Muscle layer of duodenum (tissue), 2 donors: Measurements from ENCODE around the gene ATP2C1.

Experiments
- H3K27ac ChIP-seq: one replicate; pipeline ENCODE4 v1.7.0; 2013; ENCODE audit warnings: mild to moderate bottlenecking, low read length
- H3K27me3 ChIP-seq: one replicate; pipeline ENCODE4 v1.7.0; 2013; ENCODE audit warnings: low read depth, mild to moderate bottlenecking, control low read depth, low read length
- H3K36me3 ChIP-seq, 2 donors: one replicate each; pipeline ENCODE4 v1.7.0; 2013; ENCODE audit warnings: low read length in 2 of 2, control low read depth in 1 of 2, mild to moderate bottlenecking in 1 of 2; ENCODE audit not compliant: insufficient read depth in 2 of 2, control insufficient read depth in 1 of 2
- H3K4me1 ChIP-seq, 2 donors: one replicate each; pipeline ENCODE4 v1.7.0; 2013; ENCODE audit warnings: low read length in 2 of 2, mild to moderate bottlenecking in 2 of 2, control low read depth in 1 of 2, moderate library complexity in 1 of 2; ENCODE audit not compliant: insufficient read depth in 2 of 2, control insufficient read depth in 1 of 2
- H3K4me3 ChIP-seq, 2 donors: one replicate each; pipeline ENCODE4 v1.7.0; 2013; ENCODE audit warnings: low read length in 2 of 2, low read depth in 1 of 2, mild to moderate bottlenecking in 1 of 2
- H3K9me3 ChIP-seq, 2 donors: one replicate each; pipeline ENCODE4 v1.7.0; 2013; ENCODE audit warnings: low read length in 2 of 2, control low read depth in 1 of 2, mild to moderate bottlenecking in 1 of 2; ENCODE audit not compliant: control insufficient read depth in 1 of 2
- donor health status: healthy.

ATP2C1 gene

GRCh38 chr3:130865489-130865888 lies 28.4 kb upstream of the ATP2C1 start:
- Histone ChIP-seq H3K27ac (no peak overlapping the region), H3K9me3 (no peaks in the 10 kb centered on the region), H3K36me3 (no peaks in the 10 kb centered on the region), H3K27me3 (no peaks in the 10 kb centered on the region), H3K4me1 (no peaks in the 10 kb centered on the region), H3K4me3 (no peak overlapping the region)

DNA sequence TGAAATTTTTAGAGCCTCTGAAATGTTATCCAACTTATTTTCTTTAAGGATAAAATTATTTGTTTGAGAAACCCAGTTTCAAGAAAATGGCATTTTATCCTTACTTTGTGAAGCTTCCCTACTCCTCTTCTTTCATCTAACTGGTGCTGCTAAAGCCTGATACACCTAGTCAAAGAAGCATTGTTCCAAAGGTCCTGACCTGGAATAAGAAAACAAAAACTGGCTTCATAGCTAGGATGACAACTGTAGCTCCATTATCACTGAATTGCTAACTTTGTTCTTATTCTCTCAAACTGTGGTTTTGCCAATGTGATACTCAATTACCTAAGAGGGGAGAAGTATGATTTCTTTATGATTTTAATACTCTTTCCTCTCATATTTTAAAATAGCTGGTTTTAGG lies 27.6 kb upstream of the ATP2C1 start:
- H3K4me3 ChIP-seq, result no peak overlapping the region
- H3K9me3 ChIP-seq, result no peaks in the 10 kb centered on the region
- H3K27me3 ChIP-seq, result no peaks in the 10 kb centered on the region
- H3K27ac ChIP-seq, result no peak overlapping the region
- no peaks in the 10 kb centered on the region for H3K4me1 ChIP-seq
- H3K36me3 ChIP-seq, result no peaks in the 10 kb centered on the region

- Histone ChIP-seq H3K36me3 (no peaks in the 10 kb centered on the region), H3K4me3 (no peak overlapping the region), H3K27me3 (no peaks in the 10 kb centered on the region), H3K4me1 (no peaks in the 10 kb centered on the region), H3K9me3 (no peaks in the 10 kb centered on the region), H3K27ac (no peak overlapping the region)
Measured at GRCh38 chr3:130870423-130870822, 23.5 kb upstream of the ATP2C1 start.

GRCh38 chr3:130876594-130876993 lies 17.3 kb upstream of the ATP2C1 start:
- Histone ChIP-seq H3K4me3 (no peak overlapping the region), H3K4me1 (no peaks in the 10 kb centered on the region), H3K9me3 (peaks cover 0 to 13% of the 10 kb centered on the region in 2 donors), H3K27ac (no peak overlapping the region), H3K27me3 (no peaks in the 10 kb centered on the region), H3K36me3 (no peaks in the 10 kb centered on the region)

DNA sequence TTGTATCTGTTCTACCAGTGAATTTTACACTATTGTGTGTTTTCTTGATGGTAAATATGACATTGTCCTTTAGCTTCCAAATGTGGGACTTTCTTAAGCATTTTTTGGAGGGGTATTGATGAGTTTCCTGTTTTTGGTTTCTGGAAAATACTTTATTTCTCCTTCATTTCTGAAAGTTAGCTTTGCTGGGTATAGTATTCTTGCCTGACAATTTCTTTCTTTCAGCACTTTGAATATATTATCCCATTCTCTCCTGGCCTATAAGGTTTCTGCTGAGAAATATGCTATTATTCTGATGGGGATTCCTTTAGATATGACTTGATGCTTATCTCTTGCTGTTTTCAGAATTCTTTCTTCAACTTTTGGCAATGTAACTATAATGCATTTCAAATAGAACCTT lies 15.4 kb upstream of the ATP2C1 start:
- H3K4me3 ChIP-seq, result no peak overlapping the region
- no peaks in the 10 kb centered on the region for H3K27me3 ChIP-seq
- no peak overlapping the region for H3K27ac ChIP-seq
- H3K36me3 ChIP-seq, result no peaks in the 10 kb centered on the region
- H3K4me1 ChIP-seq, result no peaks in the 10 kb centered on the region
- peaks cover 0 to 13% of the 10 kb centered on the region in 2 donors for H3K9me3 ChIP-seq

GRCh38 chr3:130889416-130889946 lies 4.4 kb upstream of the ATP2C1 start:
- H3K27ac ChIP-seq, result no peak overlapping the region
- no peaks in the 10 kb centered on the region for H3K36me3 ChIP-seq
- H3K4me3 ChIP-seq, result no peak overlapping the region
- H3K27me3 ChIP-seq, result no peaks in the 10 kb centered on the region
- H3K4me1 ChIP-seq, result no peaks in the 10 kb centered on the region
- no peaks in the 10 kb centered on the region for H3K9me3 ChIP-seq

- H3K4me1 ChIP-seq, result peaks cover 12 to 13% of the 10 kb centered on the region in 2 donors
- H3K27me3 ChIP-seq, result no peaks in the 10 kb centered on the region
- H3K9me3 ChIP-seq, result no peaks in the 10 kb centered on the region
- H3K27ac ChIP-seq, result peak overlapping the region; percentile 98
- H3K36me3 ChIP-seq, result no peaks in the 10 kb centered on the region
- peak overlapping the region; percentile 84 to 93 for H3K4me3 ChIP-seq
Measured at GRCh38 chr3:130892759-130893375, 1.0 kb upstream of the ATP2C1 start.

DNA sequence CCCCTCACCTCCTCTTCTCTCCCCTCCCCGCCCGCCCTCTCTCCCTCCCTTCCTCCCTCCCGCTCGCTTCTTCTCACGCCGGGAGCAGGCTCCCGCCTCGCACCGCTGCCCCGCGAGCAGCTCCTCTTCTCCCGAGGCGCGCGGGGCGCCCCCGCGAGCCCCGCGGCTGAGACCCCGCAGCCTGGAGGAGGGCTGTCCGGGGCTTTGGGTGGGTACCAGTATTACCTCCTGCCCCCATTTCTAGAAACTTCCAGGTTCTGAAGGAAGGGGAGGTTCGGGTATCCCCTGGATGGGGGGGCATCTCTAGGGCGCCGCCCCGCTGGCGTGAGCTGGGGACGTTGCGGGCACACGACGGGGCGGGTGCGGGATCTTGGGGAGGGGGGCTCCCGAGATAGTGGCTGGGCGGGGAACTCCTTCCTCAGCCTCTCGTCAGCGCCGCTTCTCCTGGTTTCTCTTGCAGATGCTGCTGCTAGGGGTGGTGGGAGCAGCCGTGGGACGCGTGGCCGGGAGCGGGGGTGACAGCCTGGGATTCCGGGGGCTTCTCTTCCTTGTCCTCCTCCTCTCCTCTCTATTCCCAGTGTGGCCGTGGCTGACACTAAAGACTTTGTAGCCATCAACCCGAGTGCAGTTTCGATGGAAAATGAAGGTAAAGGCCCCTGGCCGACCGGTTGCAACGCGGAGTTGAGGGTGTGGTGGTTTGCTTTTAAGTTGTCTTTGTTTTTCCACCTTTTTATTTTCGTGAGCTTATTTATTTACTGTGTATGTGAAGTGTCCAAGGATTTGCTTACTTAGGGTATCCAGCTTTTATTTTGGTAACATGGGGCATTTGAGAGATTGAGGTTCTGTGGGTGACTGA lies 474 bp downstream of the ATP2C1 start:
- Histone ChIP-seq H3K27me3 (no peaks in the 10 kb centered on the region), H3K27ac (peak overlapping the region; percentile 62), H3K36me3 (no peaks in the 10 kb centered on the region), H3K4me3 (peak overlapping the region; percentile 84 to 93), H3K9me3 (no peaks in the 10 kb centered on the region), H3K4me1 (peaks cover 12 to 13% of the 10 kb centered on the region in 2 donors)

- H3K27ac ChIP-seq, result peak overlapping the region; percentile 62
- H3K4me3 ChIP-seq, result peak overlapping the region; percentile 84 to 93
- no peaks in the 10 kb centered on the region for H3K9me3 ChIP-seq
- peaks cover 12 to 13% of the 10 kb centered on the region in 2 donors for H3K4me1 ChIP-seq
- no peaks in the 10 kb centered on the region for H3K27me3 ChIP-seq
- H3K36me3 ChIP-seq, result no peaks in the 10 kb centered on the region
Measured at GRCh38 chr3:130894986-130895280, 1.0 kb downstream of the ATP2C1 start.

DNA sequence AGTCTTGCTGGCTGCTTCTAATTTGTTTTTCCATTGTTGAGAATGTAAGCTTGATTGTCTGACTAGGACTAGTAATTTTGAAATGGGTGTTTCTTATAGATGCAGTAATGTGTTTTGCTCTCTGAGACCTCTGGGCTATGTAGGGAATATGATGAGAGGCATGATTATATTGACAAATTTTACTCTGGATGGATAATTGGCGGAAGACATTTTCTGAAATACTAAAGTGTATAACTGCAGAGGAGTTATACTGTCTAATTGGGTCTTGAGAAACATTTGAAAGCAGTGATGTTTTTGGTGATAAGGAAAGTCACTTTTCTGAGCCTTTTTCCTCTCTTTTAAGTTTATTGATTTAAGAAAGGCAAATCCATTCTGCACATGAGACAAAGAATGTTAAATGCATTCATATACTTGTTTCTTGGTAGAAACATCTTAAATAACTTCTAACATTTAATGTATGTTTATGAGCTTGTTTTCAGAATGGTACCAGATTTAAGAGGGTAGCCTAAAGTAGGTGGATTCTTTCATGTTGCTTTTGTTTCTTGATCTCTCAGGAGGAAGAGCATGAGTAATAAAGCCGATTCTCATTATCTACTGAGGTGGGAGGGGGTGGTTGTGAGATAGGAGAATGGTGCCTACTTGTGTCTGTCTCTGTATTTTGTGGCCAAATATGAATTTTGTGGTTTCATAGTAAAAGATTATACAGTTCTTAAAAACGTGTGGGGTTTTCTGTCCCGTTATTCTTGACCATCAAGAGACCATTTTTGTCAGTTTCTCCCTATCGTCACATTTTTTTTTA lies 2.0 kb downstream of the ATP2C1 start:
- H3K9me3 ChIP-seq, result no peaks in the 10 kb centered on the region
- H3K4me1 ChIP-seq, result peaks cover 12 to 17% of the 10 kb centered on the region in 2 donors
- H3K27me3 ChIP-seq, result no peaks in the 10 kb centered on the region
- H3K4me3 ChIP-seq, result peak overlapping the region; percentile 84 to 93
- H3K27ac ChIP-seq, result no peak overlapping the region
- no peaks in the 10 kb centered on the region for H3K36me3 ChIP-seq

DNA sequence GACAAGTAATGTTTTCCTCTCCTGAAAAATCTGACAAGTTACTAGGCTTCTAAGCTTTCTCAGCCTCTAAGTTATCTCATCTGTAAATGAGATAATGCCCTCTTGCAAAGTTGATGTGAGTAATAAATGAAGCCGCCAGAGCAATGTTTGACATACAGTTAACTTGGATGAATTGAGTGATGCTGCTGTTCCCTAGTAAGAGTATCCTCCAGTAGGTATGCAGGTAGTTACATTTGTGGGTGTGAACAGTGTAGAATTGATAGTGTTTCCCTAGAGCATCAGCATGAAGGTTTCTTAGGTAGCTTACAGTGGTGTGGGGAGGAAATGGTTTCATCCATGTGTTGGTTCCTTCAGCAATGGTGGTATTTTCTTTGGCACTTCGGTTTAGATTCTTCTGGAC lies 3.4 kb downstream of the ATP2C1 start:
- Histone ChIP-seq H3K9me3 (no peaks in the 10 kb centered on the region), H3K27me3 (no peaks in the 10 kb centered on the region), H3K4me1 (peaks cover 12 to 19% of the 10 kb centered on the region in 2 donors), H3K27ac (no peak overlapping the region), H3K36me3 (no peaks in the 10 kb centered on the region), H3K4me3 (no peak overlapping the region)
